IMR-90 (cell line): ENCODE data around the gene MYT1.
A peak's percentile ranks its signal among the peaks of the same experiment; 100 is the strongest.

Experiments
- BHLHE40 ChIP-seq: fragments of 150-350 bp; IDR thresholded peaks from 2 replicates; pipeline ENCODE4 v1.6.1; 2016; ENCODE audit warnings: mild to moderate bottlenecking, low read depth, low read length
- CEBPB ChIP-seq: IDR thresholded peaks from 2 replicates; pipeline ENCODE4 v1.6.1; 2012; ENCODE audit warnings: low read depth, low read length, improper control_type of control experiment
- FOS ChIP-seq: fragments of 150-350 bp; IDR thresholded peaks from 2 replicates; pipeline ENCODE4 v1.6.1; 2016; ENCODE audit warnings: low read depth, low read length
- NFE2L2 ChIP-seq: fragments of 150-350 bp; IDR thresholded peaks from 2 replicates; pipeline ENCODE4 v1.6.1; 2016; ENCODE audit warnings: low read depth, mild to moderate bottlenecking, low read length
- POLR2A ChIP-seq: IDR thresholded peaks from 2 replicates; pipeline ENCODE4 v1.6.1; 2012; ENCODE audit warnings: mild to moderate bottlenecking, low read depth, low read length
- RAD21 ChIP-seq: IDR thresholded peaks from 2 replicates; pipeline ENCODE4 v1.6.1; 2012; ENCODE audit warnings: low read length, improper control_type of control experiment
- RCOR1 ChIP-seq: IDR thresholded peaks from 2 replicates; pipeline ENCODE4 v1.6.1; 2012; ENCODE audit warnings: mild to moderate bottlenecking, low read length, improper control_type of control experiment; ENCODE audit not compliant: insufficient replicate concordance
- RFX5 ChIP-seq: IDR thresholded peaks from 2 replicates; pipeline ENCODE4 v1.8.0; 2012; ENCODE audit warnings: low read depth, mild to moderate bottlenecking, low read length, moderate library complexity
- SMC3 ChIP-seq: fragments of 150-350 bp; IDR thresholded peaks from 2 replicates; pipeline ENCODE4 v1.6.1; 2016; ENCODE audit warnings: low read depth, mild to moderate bottlenecking, antibody characterized with exemption, low read length, moderate library complexity
- TF ChIP-seq, protein P1 (sequence below): conservative IDR thresholded peaks from 2 replicates; pipeline ENCODE4 v1.5.1; 2012; ENCODE audit warnings: mild to moderate bottlenecking, low read depth, low read length, improper control_type of control experiment
- TF ChIP-seq, protein P2 (sequence below): fragments of 150-350 bp; IDR thresholded peaks from 2 replicates; pipeline ENCODE4 v1.6.1; 2016; ENCODE audit warnings: low read depth, mild to moderate bottlenecking, low read length, moderate library complexity, borderline replicate concordance

DNA sequence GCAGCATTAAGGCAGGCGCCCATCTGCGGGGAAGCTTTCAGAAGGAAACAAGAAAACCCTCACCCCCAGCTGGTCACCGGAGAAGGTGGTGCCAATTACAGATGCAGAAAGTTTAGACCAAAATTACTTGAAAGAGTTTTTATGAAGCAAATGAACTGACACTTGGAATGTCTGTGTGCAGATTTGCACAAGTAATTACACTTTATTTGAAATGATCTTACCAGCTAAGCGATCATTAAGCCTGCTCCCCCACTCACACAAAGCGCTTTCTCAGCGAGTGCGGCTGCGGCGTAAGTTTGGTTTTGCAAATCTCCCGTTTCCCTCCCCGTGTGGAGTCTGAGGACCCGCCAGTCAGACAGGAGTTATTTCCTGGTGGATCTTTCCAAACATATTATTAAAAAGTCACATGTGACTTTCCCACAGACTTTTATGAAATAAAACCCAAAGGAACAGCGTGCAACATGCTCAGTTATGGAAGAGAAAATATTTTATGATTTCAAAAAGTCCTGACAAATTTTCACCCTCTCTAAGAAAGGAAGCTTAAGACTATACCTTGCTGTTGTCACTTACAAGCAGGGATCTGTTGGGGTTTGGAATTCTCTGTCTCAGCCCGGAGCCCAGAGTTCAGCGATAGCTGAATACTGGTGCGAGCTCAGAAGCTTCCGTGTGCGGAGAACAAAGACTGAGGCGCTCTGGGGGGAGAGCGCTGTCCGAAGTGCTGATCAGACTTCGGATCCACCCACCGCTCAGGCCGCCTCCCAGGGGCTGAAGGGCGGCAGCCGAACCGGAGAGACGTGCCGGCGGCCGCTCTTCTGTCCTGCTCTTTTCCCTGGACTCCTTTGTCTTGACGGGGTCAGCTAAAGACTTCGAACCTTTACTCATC lies 2.7 kb upstream of the MYT1 start:
- TF ChIP-seq RAD21: 0 out of 2 replicates have a peak, but pooled peaks have one; percentile 6
- no peak for TF ChIP-seq RCOR1
- TF ChIP-seq, protein P1, sequence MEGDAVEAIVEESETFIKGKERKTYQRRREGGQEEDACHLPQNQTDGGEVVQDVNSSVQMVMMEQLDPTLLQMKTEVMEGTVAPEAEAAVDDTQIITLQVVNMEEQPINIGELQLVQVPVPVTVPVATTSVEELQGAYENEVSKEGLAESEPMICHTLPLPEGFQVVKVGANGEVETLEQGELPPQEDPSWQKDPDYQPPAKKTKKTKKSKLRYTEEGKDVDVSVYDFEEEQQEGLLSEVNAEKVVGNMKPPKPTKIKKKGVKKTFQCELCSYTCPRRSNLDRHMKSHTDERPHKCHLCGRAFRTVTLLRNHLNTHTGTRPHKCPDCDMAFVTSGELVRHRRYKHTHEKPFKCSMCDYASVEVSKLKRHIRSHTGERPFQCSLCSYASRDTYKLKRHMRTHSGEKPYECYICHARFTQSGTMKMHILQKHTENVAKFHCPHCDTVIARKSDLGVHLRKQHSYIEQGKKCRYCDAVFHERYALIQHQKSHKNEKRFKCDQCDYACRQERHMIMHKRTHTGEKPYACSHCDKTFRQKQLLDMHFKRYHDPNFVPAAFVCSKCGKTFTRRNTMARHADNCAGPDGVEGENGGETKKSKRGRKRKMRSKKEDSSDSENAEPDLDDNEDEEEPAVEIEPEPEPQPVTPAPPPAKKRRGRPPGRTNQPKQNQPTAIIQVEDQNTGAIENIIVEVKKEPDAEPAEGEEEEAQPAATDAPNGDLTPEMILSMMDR: no peak
- no peak for TF ChIP-seq RFX5
- TF ChIP-seq NFE2L2: no peak
- TF ChIP-seq, protein P2, sequence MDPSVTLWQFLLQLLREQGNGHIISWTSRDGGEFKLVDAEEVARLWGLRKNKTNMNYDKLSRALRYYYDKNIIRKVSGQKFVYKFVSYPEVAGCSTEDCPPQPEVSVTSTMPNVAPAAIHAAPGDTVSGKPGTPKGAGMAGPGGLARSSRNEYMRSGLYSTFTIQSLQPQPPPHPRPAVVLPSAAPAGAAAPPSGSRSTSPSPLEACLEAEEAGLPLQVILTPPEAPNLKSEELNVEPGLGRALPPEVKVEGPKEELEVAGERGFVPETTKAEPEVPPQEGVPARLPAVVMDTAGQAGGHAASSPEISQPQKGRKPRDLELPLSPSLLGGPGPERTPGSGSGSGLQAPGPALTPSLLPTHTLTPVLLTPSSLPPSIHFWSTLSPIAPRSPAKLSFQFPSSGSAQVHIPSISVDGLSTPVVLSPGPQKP: no peak
- TF ChIP-seq POLR2A: no peak
- TF ChIP-seq FOS: no peak
- no peak for TF ChIP-seq BHLHE40
- no peak for TF ChIP-seq CEBPB
- no peak for TF ChIP-seq SMC3
